Activated gamma-delta T cell treated with Interleukin-2 at 50 U/mL for 16 hours (primary cell): ENCODE data around the gene LIPE.

Experiments used
- DNase-seq: peaks from one replicate; pipeline ENCODE4 v3.0.0-alpha.2; 2020

The LIPE gene

GRCh38 chr19:42442833-42443232, 15.6 kb upstream of the LIPE start, which contains the start of gene CXCL17:
Gene CXCL17, minus strand, starts transcription at chr19:42442946. Its CDS starts 114 bp downstream, at chr19:42442832.
- DNase-seq: no peak

DNA sequence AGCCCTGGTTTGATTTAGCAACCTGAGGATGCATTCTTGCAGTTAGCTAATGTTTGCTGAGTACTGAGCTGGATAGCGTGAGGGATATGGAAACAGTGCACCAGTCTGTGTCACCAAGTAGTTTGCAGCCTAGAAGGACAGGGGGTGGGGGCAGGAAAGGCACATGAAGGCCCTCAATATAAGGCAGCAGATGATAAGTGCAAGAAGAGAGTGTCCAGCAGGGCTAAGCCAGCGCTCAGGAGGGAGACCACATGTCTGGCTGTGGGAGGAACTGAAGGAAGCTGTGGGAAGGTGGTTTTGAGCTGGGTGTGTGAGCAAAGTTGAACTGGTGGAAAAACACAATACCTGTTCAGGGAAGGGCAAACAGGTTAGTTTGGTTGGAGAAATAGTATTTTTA, 13.9 kb upstream of the LIPE start:
- DNase-seq: no peak

GRCh38 chr19:42440357-42441048, 13.3 kb upstream of the LIPE start:
- peak; percentile 81 for DNase-seq

- DNase-seq: no peak
Measured at GRCh38 chr19:42436006-42436405, 8.8 kb upstream of the LIPE start.

GRCh38 chr19:42435316-42435715, 8.1 kb upstream of the LIPE start:
- DNase-seq: no peak

- peak; percentile 59 for DNase-seq
Measured at GRCh38 chr19:42433503-42434260, 6.5 kb upstream of the LIPE start.

GRCh38 chr19:42431486-42431885, 4.3 kb upstream of the LIPE start:
- DNase-seq: no peak

GRCh38 chr19:42428676-42429075, 1.5 kb upstream of the LIPE start:
- no peak for DNase-seq

GRCh38 chr19:42426643-42427042, 545 bp downstream of the LIPE start:
- DNase-seq: no peak

DNA sequence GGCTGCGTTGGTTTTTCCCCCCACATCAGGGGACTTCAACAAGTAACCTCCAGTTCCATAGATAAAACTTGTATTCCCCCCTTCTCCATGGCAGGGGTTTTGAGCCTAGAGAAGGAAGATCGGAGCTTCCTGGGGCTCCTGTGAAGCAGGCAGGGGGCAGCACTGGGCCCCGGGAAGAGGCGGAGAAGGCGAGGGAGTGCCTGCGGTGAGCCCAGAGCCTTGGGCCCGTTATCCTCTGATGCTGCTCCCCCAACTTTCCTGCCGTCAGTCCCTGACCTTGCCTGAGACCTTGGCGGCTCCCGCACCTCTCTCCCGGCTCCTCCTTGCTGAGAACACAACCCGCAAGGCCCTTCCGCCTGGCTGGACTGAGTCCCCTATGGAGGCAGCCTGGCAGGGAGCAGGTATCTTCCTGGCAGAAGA, 2.5 kb downstream of the LIPE start:
- no peak for DNase-seq

- DNase-seq: no peak
Measured at GRCh38 chr19:42424345-42424707, 2.9 kb downstream of the LIPE start.

GRCh38 chr19:42423462-42424344, 3.5 kb downstream of the LIPE start:
- DNase-seq: peak; percentile 92

- DNase-seq: peak; percentile 54
Measured at GRCh38 chr19:42422901-42423461, 4.2 kb downstream of the LIPE start.

- no peak for DNase-seq
Measured at GRCh38 chr19:42422092-42422900, 4.9 kb downstream of the LIPE start.

DNA sequence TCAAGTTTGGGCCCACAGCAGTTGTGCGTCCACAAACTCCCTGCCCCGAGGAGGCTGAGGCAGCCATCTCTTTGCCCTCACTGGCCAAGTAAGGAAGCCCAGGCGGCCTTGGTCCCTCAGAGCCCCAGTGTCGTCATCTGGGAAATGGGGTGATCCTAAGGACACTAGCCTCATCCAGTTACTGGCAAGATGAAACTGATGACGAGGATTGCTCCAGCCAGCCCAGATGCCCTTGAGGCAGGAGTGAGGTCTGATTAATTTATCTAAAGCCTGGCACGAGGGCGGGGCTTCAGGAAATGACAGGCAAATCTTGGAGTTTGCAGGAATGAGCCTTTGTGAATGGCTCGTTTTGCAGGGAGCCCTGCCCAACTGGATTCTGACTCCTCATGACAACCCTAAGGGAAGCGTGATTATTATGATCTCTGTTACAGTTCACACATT, 5.6 kb downstream of the LIPE start:
- no peak for DNase-seq

- DNase-seq: no peak
Measured at GRCh38 chr19:42421101-42421500, 6.1 kb downstream of the LIPE start.

- peak; percentile 72 for DNase-seq
Measured at GRCh38 chr19:42420055-42420544, 7.1 kb downstream of the LIPE start.

DNA sequence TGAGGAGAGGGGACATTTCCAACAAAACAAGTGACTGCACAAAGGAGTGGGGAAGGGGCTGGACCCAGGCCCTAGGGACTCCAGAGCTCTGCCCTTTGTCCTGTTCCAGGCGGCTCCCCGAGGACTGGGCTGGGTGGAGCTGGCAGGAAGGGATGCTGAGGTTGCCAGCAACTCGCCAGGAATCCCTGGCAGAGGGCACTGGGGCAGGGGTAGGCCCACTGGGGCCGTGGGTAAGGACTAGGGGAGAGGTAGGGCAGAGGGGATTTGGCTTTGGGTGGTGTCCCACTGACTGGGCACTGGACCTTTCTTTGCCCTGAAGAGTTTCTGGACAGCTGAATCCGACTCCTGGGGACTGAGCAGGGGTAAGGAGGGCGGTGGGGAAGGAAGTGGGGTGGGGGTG, 7.9 kb downstream of the LIPE start:
- DNase-seq: no peak

- no peak for DNase-seq
Measured at GRCh38 chr19:42412661-42413076, 14.5 kb downstream of the LIPE start.

DNA sequence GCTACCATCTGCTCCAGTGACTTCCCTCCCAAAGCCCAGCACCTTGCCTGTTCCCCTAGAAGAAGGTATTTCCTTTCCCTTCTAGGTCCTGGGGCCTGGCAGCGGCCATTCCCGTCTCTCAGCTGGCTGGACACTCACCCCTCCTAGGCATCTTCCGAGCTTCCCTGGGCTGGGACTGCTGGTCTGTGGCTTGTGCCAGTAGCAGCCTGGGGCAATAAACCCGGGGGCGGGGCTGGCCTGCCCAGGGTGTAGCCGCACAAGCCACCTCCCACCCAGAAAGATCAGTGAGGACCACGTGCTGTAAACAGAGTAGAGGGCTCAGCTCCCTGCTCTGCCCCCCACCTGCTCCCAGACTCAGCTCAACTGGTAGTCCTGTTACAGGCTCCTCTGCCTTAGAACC, 15.0 kb downstream of the LIPE start:
- no peak for DNase-seq

- DNase-seq: no peak
Measured at GRCh38 chr19:42411581-42412178, 15.5 kb downstream of the LIPE start.

DNA sequence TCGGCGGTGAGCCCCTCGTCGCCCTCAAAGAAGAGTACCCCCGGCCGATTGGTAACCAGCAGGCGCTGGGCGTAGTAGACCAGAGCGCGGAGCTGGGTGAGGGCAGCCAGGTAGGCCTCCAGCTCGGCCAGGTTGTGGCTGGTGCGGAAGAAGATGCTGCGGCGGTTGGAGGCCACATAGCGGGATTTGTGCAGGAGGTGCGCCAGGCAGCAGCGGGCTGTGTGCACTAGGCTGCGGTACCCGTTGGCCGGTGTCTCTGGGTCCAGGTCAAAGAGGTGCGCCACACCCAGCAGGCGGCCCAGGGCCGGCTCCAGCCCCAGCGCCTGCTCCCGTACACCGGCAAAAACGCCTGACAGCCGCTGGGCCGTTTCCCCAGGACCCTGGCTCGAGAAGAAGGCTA, 16.8 kb downstream of the LIPE start:
- no peak for DNase-seq
